AML-193 (cell line): Measurements from ENCODE around the gene UBE2M.
"Not testable (repeated sequence)": the region's sequence is repeated elsewhere in the genome, so short reads cannot be mapped to it uniquely, and the experiment has no call there.

Experiments used
- DNase-seq, 2 experiments: peaks; one replicate each; lab custom pipeline; 2025; lab: John Stamatoyannopoulos, UW

UBE2M gene

GRCh38 chr19:58539169-58539559 is 19.2 kb downstream of the UBE2M start:
- DNase-seq = not testable (repeated sequence)

GRCh38 chr19:58538257-58539168 is 19.9 kb downstream of the UBE2M start:
- DNase-seq = no peak

- no peak for DNase-seq
These were observed 21.3 kb downstream of the UBE2M start for GRCh38 chr19:58536852-58537798.

- DNase-seq = no peak
These were observed 22.6 kb downstream of the UBE2M start for GRCh38 chr19:58535857-58536256.

- no peak for DNase-seq
These were observed 27.2 kb downstream of the UBE2M start for GRCh38 chr19:58531034-58531840.

GRCh38 chr19:58529405-58529804 is 29.0 kb downstream of the UBE2M start:
- no peak for DNase-seq

- no peak for DNase-seq
These were observed 35.7 kb downstream of the UBE2M start for GRCh38 chr19:58522709-58523108.

- DNase-seq = no peak
These were observed 36.8 kb downstream of the UBE2M start for GRCh38 chr19:58521651-58522050.

GRCh38 chr19:58520257-58520599 is 38.2 kb downstream of the UBE2M start:
- no peak for DNase-seq

GRCh38 chr19:58519355-58520256 is 38.8 kb downstream of the UBE2M start, which contains the start of gene ZBTB45:
TSS of gene ZBTB45 (minus strand) at chr19:58519810. CDS start at chr19:58517673, 2,137 bp downstream.
- peak; percentile 86 to 91 for DNase-seq

- DNase-seq = peak; percentile 32 to 36
These were observed 39.4 kb downstream of the UBE2M start for GRCh38 chr19:58519087-58519354.

- DNase-seq = peak in 1 of 2 experiments; percentile 27
These were observed 39.9 kb downstream of the UBE2M start for GRCh38 chr19:58518256-58519086.

- no peak for DNase-seq
These were observed 41.2 kb downstream of the UBE2M start for GRCh38 chr19:58516964-58517833.

- DNase-seq = no peak
These were observed 42.1 kb downstream of the UBE2M start for GRCh38 chr19:58516246-58516836.

GRCh38 chr19:58515259-58515658 is 43.2 kb downstream of the UBE2M start:
- no peak for DNase-seq

- DNase-seq = no peak
These were observed 43.8 kb downstream of the UBE2M start for GRCh38 chr19:58514564-58515022.

- peak; percentile 85 to 90 for DNase-seq
These were observed 44.5 kb downstream of the UBE2M start for GRCh38 chr19:58513694-58514563.
